Thoracic aorta (tissue), 2 donors: ENCODE data around the gene WNK2. TPM values are rescaled to one million over a fixed set of nuclear protein-coding genes. Genes with fewer than 3 reads are reported as not detected.

ENCODE experiments used
- ATAC-seq: fragments of 150-250 bp; one replicate; pipeline ENCODE4 v1.8.0; 2017; ENCODE audit warnings: low read depth; ENCODE audit not compliant: insufficient number of reproducible peaks, low FRiP score
- DNase-seq: peaks from one replicate; pipeline ENCODE4 v3.0.0-alpha.2; 2020; ENCODE audit warnings: low spot score
- H3K27ac ChIP-seq, 2 donors: fragments of 200-600 bp; sonication (generic); 1 replicate in 1 of 2; 2 replicates in 1 of 2; pipeline ENCODE4 v1.5.1; 2016; ENCODE audit warnings: mild to moderate bottlenecking in 2 of 2, moderate library complexity in 2 of 2
- H3K27me3 ChIP-seq: fragments of 200-600 bp; sonication (generic); replicated peaks from 2 replicates; pipeline ENCODE4 v1.6.0; 2016; ENCODE audit warnings: mild to moderate bottlenecking; ENCODE audit not compliant: insufficient read depth
- H3K36me3 ChIP-seq: fragments of 200-600 bp; sonication (generic); one replicate; pipeline ENCODE4 v1.5.1; 2016
- H3K4me1 ChIP-seq, 2 donors: fragments of 200-600 bp; sonication (generic); 1 replicate in 1 of 2; 2 replicates in 1 of 2; pipeline versions ENCODE4 v1.5.1 to v1.6.0; 2016; ENCODE audit warnings: low read depth in 2 of 2, mild to moderate bottlenecking in 1 of 2; ENCODE audit not compliant: control insufficient read depth in 1 of 2
- H3K4me3 ChIP-seq: fragments of 200-600 bp; sonication (generic); 2 replicates; pipeline ENCODE4 v1.5.1; 2016; ENCODE audit warnings: mild to moderate bottlenecking
- H3K9me3 ChIP-seq: fragments of 200-600 bp; sonication (generic); 2 replicates; pipeline ENCODE4 v1.5.1; 2016
- total RNA-seq, 2 donors: library from RNA; depleted of rRNA; stranded (reverse); fragments of >200 nt; gene quantifications; one replicate each; pipeline versions ENCODE4 v1.1.0 to v1.2.3, GENCODE V29; 2016
- TF ChIP-seq, protein P1 (sequence below): fragments of 200-600 bp; sonication (generic); IDR thresholded peaks from one replicate; pipeline ENCODE4 v1.5.1; 2019; ENCODE audit warnings: antibody characterized with exemption

WNK2 gene
- total RNA-seq, 2 donors from 2014 or later, result 0.95 to 4.7 TPM

GRCh38 chr9:93230601-93231000, 46.7 kb downstream of the WNK2 start:
- Histone ChIP-seq H3K9me3 (no peaks in the 10 kb centered on the region), H3K4me1 (no peaks in the 10 kb centered on the region), H3K27me3 (no peaks in the 10 kb centered on the region), H3K36me3 (no peaks in the 10 kb centered on the region), H3K4me3 (no peak overlapping the region), H3K27ac (no peak overlapping the region)
- TF ChIP-seq, protein P1, sequence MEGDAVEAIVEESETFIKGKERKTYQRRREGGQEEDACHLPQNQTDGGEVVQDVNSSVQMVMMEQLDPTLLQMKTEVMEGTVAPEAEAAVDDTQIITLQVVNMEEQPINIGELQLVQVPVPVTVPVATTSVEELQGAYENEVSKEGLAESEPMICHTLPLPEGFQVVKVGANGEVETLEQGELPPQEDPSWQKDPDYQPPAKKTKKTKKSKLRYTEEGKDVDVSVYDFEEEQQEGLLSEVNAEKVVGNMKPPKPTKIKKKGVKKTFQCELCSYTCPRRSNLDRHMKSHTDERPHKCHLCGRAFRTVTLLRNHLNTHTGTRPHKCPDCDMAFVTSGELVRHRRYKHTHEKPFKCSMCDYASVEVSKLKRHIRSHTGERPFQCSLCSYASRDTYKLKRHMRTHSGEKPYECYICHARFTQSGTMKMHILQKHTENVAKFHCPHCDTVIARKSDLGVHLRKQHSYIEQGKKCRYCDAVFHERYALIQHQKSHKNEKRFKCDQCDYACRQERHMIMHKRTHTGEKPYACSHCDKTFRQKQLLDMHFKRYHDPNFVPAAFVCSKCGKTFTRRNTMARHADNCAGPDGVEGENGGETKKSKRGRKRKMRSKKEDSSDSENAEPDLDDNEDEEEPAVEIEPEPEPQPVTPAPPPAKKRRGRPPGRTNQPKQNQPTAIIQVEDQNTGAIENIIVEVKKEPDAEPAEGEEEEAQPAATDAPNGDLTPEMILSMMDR, result no peak
- no peak for ATAC-seq
- no peak for DNase-seq

DNA sequence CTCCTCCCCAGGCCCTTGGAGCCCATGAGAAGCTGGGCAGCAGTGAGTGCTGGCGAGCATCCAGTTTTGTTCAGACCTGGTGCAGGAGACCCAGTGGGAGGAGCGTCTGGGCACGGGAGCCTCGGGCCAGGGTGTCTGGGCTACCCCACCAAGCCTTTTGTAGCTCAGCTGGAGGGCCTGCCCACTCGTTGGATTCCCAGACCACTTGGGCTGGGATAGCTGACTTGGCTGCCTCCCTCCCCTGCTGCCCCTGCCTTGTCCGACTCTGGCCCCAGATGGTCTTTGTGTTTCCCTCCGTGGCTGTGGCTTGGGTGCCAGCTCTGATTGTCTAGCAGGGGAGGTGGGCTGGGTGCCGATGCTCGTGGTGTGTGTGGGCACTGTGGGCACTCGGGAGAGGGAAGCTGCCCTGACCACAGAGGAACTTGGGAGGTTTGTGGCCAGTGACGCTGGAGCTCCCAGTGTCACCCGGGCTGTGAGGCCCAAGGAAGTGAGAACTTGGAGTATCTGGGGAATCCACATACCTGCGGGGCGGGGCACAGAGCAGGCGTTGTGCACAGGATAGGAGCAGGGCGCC, 47.3 kb downstream of the WNK2 start:
- no peak for DNase-seq
- Histone ChIP-seq H3K27me3 (no peaks in the 10 kb centered on the region), H3K27ac (no peak overlapping the region), H3K36me3 (no peaks in the 10 kb centered on the region), H3K4me3 (no peak overlapping the region), H3K9me3 (no peaks in the 10 kb centered on the region), H3K4me1 (no peaks in the 10 kb centered on the region)
- no peak for ATAC-seq
- TF ChIP-seq, protein P1, result no peak

- Histone ChIP-seq H3K4me3 (no peak overlapping the region), H3K27ac (no peak overlapping the region), H3K4me1 (no peaks in the 10 kb centered on the region), H3K27me3 (no peaks in the 10 kb centered on the region), H3K36me3 (no peaks in the 10 kb centered on the region), H3K9me3 (no peaks in the 10 kb centered on the region)
- DNase-seq, result no peak
- TF ChIP-seq, protein P1, result no peak
- ATAC-seq, result no peak
These were observed 47.8 kb downstream of the WNK2 start for GRCh38 chr9:93231716-93232115.

DNA sequence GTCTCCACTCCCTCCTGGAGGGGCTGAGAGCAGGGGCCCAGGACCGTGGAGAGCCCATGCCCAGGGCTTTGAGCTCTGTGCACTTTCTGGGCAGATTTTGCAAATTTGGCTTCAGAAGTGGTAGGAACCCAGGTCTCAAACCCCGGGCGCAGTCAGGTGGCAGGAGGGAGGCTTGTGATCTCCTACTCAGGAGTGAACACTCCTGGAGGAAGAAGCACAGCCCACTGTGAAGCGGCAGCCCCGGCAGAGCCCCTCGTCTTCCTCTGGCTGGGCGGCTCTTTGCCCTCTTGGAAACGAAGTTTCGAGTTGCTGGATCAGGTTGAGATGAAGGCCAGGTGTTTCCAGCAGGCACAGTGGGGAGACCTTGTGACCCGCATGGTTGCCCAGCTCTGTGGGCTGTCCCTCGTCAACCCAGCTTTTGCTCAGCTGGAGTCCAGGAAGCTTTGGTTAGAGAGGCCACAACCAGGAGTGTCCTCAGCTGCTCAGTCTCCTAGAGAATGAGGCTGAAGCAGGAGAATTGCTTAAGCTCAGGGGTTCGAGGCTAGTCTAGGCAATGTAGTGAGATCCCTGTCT, 48.5 kb downstream of the WNK2 start:
- Histone ChIP-seq H3K36me3 (no peaks in the 10 kb centered on the region), H3K27ac (no peak overlapping the region), H3K9me3 (no peaks in the 10 kb centered on the region), H3K4me1 (no peaks in the 10 kb centered on the region), H3K4me3 (no peak overlapping the region), H3K27me3 (no peaks in the 10 kb centered on the region)
- no peak for DNase-seq
- TF ChIP-seq, protein P1, result no peak
- ATAC-seq, result no peak

GRCh38 chr9:93233033-93233432, 49.1 kb downstream of the WNK2 start:
- Histone ChIP-seq H3K27me3 (no peaks in the 10 kb centered on the region), H3K4me3 (no peak overlapping the region), H3K9me3 (no peaks in the 10 kb centered on the region), H3K27ac (no peak overlapping the region), H3K36me3 (no peaks in the 10 kb centered on the region), H3K4me1 (no peaks in the 10 kb centered on the region)
- TF ChIP-seq, protein P1, result no peak
- DNase-seq, result no peak
- ATAC-seq, result no peak
